Heart right ventricle (tissue), 16 donors: Measurements from ENCODE around the gene COX8A. TPM values are rescaled to one million over a fixed set of nuclear protein-coding genes. Genes with fewer than 3 reads are reported as not detected.
"Not testable (repeated sequence)": the region's sequence is repeated elsewhere in the genome, so short reads cannot be mapped to it uniquely, and the experiment has no call there.

Source experiments
- ATAC-seq, 8 donors: fragments of 200-7000 bp; cut with Tn5 transposase; one replicate each; pipeline ENCODE4 v1.9.1; 2020; ENCODE audit warnings: mild to moderate bottlenecking in 8 of 8, moderate library complexity in 8 of 8, moderate number of reproducible peaks in 1 of 8
- DNase-seq, 2 donors: peaks; one replicate each; pipeline ENCODE4 v3.0.0-alpha.2; 2020
- H3K27ac ChIP-seq, 10 donors: fragments of 200-600 bp; sonication (generic) in 2 of 10; one replicate each; pipeline versions ENCODE4 v1.5.0 to v1.8.0; 2020 to 2022; ENCODE audit warnings: mild to moderate bottlenecking in 3 of 10
- H3K27me3 ChIP-seq, 7 donors: fragments of 200-600 bp; one replicate each; pipeline ENCODE4 v1.8.0; 2021 to 2022; ENCODE audit warnings: mild to moderate bottlenecking in 2 of 7
- H3K36me3 ChIP-seq, 9 donors: fragments of 200-600 bp; sonication (generic) in 1 of 9; one replicate each; pipeline versions ENCODE4 v1.5.0 to v1.8.0; 2020 to 2022; ENCODE audit warnings: mild to moderate bottlenecking in 2 of 9
- H3K4me1 ChIP-seq, 9 donors: fragments of 200-600 bp; sonication (generic) in 1 of 9; one replicate each; pipeline versions ENCODE4 v1.5.0 to v1.8.0; 2020 to 2022; ENCODE audit warnings: mild to moderate bottlenecking in 4 of 9
- H3K4me3 ChIP-seq, 10 donors: fragments of 200-600 bp; sonication (generic) in 2 of 10; one replicate each; pipeline versions ENCODE4 v1.5.0 to v1.8.0; 2020 to 2022; ENCODE audit warnings: mild to moderate bottlenecking in 7 of 10, moderate library complexity in 2 of 10
- H3K9me3 ChIP-seq, 11 donors: fragments of 200-600 bp in 10 of 11; sonication (generic) in 2 of 11; one replicate each; pipeline versions ENCODE4 v1.5.0 to v1.8.0; 2013 to 2022; ENCODE audit warnings: mild to moderate bottlenecking in 2 of 11, control low read depth in 1 of 11, moderate library complexity in 1 of 11
- WGBS, 2 donors: extraction: QIAGEN DNeasy Blood & Tissue Kit; methylation state at CpG; one replicate each; pipeline ENCODE4 v1.1.7; 2013; ENCODE audit warnings: inconsistent platforms in 1 of 2; 5-methylcytosine and 5-hydroxymethylcytosine counted together
- intact Hi-C, 10 donors: fragments of 100-400 bp; cut with DNase I; formaldehyde crosslinking; loops; one replicate each; pipeline versions ENCODE4 v1.11.1 to v1.14.2; 2022
- polyA plus RNA-seq, 2 donors: library from polyadenylated mRNA; stranded (reverse); fragments of 200-250 nt; gene quantifications; one replicate each; pipeline ENCODE4 v1.2.3, GENCODE V29; 2013
- total RNA-seq, 10 donors: library from RNA; stranded (reverse); fragmentation: NEBNext Ultra II Directional in 3 of 10; extraction: Animal tissue kit (Norgen Biotek cat#: 25700) in 3 of 10; gene quantifications; one replicate each; pipeline versions ENCODE4 v1.2.1 to v1.2.4, GENCODE V29; 2021 to 2023
- TF ChIP-seq, protein P1 (sequence below), 9 donors: fragments of 200-600 bp; sonication (generic) in 2 of 9; IDR thresholded peaks; one replicate each; pipeline versions ENCODE4 v1.5.0 to v1.8.0; 2021 to 2022; ENCODE audit warnings: antibody characterized with exemption in 9 of 9, mild to moderate bottlenecking in 5 of 9, moderate library complexity in 1 of 9
- donor health status: Arrhythmogenic right ventricular cardiomyopathy.
- donor health status: ischemic (EF 13 %, LVEDD 7.1; RV severe dilation, severe dysfunction).
- donor health status: healthy with polysubstance abuse.
- donor health status: DM: no; HTN: yes; CAD: no.
- donor health status: DM: no; HTN: no; CAD: no.
- donor health status: ischemic (EF 25% LVEDD 6.9; RV normal size, moderate dysfunction).
- donor health status: ischemic (EF 25% LVEDD 5.7; RV mildly dilated, moderate dysfunction).
- donor health status: healthy.
- donor health status: DM: yes; HTN: yes; CAD: no.
- donor health status: Ischemic cardiomyopathy.
- donor health status: ischemic (EF 35%, LVEDD 5.7; RV mildly dilated, moderate dysfunction).
- donor health status: nonischemic (EF 11% LVEDD 7.7; RV severe dilation, severe dysfunction).
- donor health status: DM: yes; HTN: yes; CAD: no.
- donor health status: PGD.
- donor health status: ischemic (EF 29% LVEDD 5.4; RV normal size, mild dysfunction).
- donor health status: nonischemic (EF 23%, LVEDD 6.1; RV moderate dilation, normal function).

Gene COX8A
- total and polyA plus RNA-seq, 12 donors, result 868 to 2,481 (median 1,100) TPM

DNA sequence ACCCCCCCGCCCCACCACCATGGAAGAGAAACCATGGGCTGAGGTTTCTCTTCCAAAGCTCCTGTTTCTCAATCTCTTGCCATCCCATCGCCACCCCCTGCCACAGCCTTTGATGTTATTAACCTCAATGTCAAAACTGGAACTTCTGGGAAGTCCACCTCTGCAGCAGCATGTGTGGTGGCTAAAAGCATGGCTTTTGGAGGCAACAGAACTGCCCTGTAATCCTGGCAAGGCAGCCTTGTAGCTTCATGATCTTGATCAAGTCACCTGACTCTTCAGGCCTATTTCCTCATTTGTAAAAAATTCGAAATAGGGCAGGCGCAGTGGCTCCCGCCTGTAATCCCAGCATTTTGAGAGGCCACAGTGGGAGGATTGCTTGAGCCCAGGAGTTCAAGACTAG, 3.5 kb upstream of the COX8A start:
- H3K9me3 ChIP-seq, result no peaks in the 10 kb centered on the region
- H3K27ac ChIP-seq, result no peak overlapping the region
- H3K4me1 ChIP-seq, result peaks cover 3 to 12% (median 9%) of the 10 kb centered on the region in 9 donors
- DNase-seq, result no peak
- no peak for ATAC-seq
- no peaks in the 10 kb centered on the region for H3K27me3 ChIP-seq
- WGBS, 2 donors, result 73 to 81% methylated on average over 5 of the region's 5 CpGs
- intact Hi-C loops, result no loop called here
- no peak overlapping the region for H3K4me3 ChIP-seq
- TF ChIP-seq, protein P1, sequence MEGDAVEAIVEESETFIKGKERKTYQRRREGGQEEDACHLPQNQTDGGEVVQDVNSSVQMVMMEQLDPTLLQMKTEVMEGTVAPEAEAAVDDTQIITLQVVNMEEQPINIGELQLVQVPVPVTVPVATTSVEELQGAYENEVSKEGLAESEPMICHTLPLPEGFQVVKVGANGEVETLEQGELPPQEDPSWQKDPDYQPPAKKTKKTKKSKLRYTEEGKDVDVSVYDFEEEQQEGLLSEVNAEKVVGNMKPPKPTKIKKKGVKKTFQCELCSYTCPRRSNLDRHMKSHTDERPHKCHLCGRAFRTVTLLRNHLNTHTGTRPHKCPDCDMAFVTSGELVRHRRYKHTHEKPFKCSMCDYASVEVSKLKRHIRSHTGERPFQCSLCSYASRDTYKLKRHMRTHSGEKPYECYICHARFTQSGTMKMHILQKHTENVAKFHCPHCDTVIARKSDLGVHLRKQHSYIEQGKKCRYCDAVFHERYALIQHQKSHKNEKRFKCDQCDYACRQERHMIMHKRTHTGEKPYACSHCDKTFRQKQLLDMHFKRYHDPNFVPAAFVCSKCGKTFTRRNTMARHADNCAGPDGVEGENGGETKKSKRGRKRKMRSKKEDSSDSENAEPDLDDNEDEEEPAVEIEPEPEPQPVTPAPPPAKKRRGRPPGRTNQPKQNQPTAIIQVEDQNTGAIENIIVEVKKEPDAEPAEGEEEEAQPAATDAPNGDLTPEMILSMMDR (IDR thresholded peaks at IDR 0.05), result no peak
- peaks cover 0 to under 1% (median 0%) of the 10 kb centered on the region in 9 donors for H3K36me3 ChIP-seq

DNA sequence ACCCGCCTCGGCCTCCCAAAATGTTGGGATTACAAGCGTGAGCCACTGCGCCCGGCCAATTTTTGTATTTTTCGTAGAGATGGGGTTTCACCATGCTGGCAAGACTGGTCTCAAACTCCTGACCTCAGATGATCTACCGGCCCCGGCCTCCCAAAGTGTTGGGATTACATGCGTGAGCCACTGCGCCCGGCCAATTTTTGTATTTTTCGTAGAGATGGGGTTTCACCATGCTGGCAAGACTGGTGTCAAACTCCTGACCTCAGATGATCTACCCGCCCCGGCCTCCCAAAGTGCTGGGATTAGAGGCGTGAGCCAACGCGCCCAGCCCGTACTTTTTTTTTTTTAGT, 535 bp upstream of the COX8A start:
- H3K4me1 ChIP-seq, result peaks cover 3 to 35% (median 21%) of the 10 kb centered on the region in 9 donors
- 64 to 69% methylated on average over 18 of the region's 18 CpGs for WGBS, 2 donors
- DNase-seq, ATAC-seq, intact Hi-C loops, H3K27me3 ChIP-seq, H3K27ac ChIP-seq, H3K9me3 ChIP-seq: not testable (repeated sequence)
- H3K36me3 ChIP-seq, result peaks cover 0 to 19% (median 0%) of the 10 kb centered on the region in 9 donors
- peak overlapping the region in 5 of 10 donors; percentile 14 to 87 (median 81) for H3K4me3 ChIP-seq

DNA sequence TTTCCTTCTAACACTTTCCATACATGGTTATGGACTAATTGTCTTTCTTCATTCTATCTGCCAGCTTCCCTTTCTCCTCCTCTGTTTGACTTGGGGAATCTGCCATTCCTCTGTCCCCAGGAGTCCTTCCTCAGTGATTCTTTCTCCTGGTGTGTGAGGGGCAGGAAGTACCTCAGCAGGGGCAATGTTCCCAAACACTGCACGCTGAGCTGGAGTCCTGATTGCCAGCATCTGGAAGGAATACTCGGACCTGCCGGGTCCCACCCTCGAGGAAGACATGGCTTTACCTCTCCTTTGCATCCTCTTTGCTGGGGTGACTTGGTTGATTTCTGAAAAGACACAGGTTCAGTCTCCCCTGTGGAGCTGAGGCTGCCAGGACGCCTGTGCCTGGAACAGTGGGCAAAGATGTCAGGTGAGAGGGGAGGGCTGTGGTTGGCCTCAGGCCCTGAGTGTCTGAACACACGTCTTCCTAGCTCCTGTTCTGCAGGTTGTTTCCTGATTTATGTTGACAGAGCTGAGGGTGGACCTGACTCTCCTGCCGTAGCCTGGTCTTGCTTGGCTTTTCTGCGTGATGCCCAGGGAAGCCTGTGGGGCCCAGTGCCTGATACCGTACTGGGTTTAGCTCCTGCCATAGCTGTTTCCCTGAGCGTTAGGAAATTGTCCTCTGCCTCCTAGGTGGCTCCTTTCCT, 4.3 kb downstream of the COX8A start:
- intact Hi-C loops, result no loop called here
- Histone ChIP-seq H3K27ac (peak overlapping the region in 2 of 10 donors; percentile 21 to 39), H3K4me1 (peaks cover 6 to 53% (median 22%) of the 10 kb centered on the region in 9 donors), H3K27me3 (no peaks in the 10 kb centered on the region), H3K36me3 (peaks cover 0 to 25% (median 0%) of the 10 kb centered on the region in 9 donors), H3K9me3 (no peaks in the 10 kb centered on the region), H3K4me3 (no peak overlapping the region)
- 65 to 72% methylated on average over 10 of the region's 10 CpGs for WGBS, 2 donors
- ATAC-seq (no peak), DNase-seq (no peak)
- TF ChIP-seq, protein P1 (IDR thresholded peaks at IDR 0.05), result no peak

DNA sequence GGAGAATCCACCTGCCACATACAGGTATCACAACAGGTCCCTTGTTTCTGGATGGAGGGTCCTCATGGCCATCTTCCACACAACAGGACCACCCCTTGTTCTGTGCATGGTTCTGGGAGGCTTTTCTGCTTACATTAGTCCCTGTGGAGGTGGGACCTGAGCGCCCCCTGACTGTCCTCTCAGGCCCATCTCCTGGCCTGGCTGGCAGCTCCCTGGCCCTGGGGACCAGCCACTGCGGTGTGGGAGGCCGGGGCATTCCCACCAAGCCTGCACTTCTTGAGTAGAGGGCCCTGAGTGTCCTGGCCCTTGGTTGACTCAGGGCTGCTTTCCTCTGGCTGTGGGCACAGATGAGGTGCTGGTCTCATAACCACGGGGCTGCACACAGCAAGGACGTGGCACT, 5.0 kb downstream of the COX8A start:
- peaks cover 6 to 50% (median 22%) of the 10 kb centered on the region in 9 donors for H3K4me1 ChIP-seq
- no peak overlapping the region for H3K4me3 ChIP-seq
- ATAC-seq, result no peak

More for the DNA sequence above, 5.0 kb downstream of the COX8A start:
- peaks cover 0 to 25% (median 0%) of the 10 kb centered on the region in 9 donors for H3K36me3 ChIP-seq
- H3K27ac ChIP-seq, result peak overlapping the region in 2 of 10 donors; percentile 21 to 39
- TF ChIP-seq, protein P1 (IDR thresholded peaks at IDR 0.05), result no peak
- no peaks in the 10 kb centered on the region for H3K27me3 ChIP-seq
- no peaks in the 10 kb centered on the region for H3K9me3 ChIP-seq
- no peak for DNase-seq
- WGBS, 2 donors, result 84 to 89% methylated on average over 5 of the region's 5 CpGs
- intact Hi-C loops, result no loop called here
